ENCODE results near the gene KRT78. TPM values are rescaled to one million over a fixed set of nuclear protein-coding genes. Genes with fewer than 3 reads are reported as not detected.

Gene KRT78
- total RNA-seq, 1 donor from 2014 or later: not detected

DNA sequence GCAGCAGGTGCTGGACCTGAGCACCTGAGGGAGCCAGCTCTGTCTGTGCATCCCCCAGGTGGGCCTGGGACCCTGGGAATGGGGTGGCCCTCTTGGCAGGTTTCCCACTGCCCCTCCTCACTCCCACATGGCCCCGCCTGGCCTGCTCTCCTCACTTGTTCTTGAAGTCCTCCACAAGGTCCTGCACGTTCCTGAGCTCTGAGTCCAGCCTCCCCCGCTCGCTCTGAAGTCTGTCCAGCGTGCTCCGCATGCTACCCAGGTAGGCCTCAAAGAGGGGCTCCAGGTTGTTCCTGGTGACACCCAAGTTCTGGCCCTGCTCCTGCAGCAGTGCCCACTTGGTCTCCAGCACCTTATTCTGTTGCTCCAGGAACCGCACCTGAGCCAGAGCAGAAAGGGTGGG, 17.5 kb downstream of the KRT78 start:
- no peak overlapping the region for H3K4me3 ChIP-seq
- intact Hi-C loops (cut with DNase I): no loop called here
- H3K27ac ChIP-seq: no peak overlapping the region
- H3K27me3 ChIP-seq: no peaks in the 10 kb centered on the region
- H3K36me3 ChIP-seq: no peaks in the 10 kb centered on the region
- H3K4me1 ChIP-seq: no peaks in the 10 kb centered on the region
- no peaks in the 10 kb centered on the region for H3K9me3 ChIP-seq
- TF ChIP-seq, protein P1, sequence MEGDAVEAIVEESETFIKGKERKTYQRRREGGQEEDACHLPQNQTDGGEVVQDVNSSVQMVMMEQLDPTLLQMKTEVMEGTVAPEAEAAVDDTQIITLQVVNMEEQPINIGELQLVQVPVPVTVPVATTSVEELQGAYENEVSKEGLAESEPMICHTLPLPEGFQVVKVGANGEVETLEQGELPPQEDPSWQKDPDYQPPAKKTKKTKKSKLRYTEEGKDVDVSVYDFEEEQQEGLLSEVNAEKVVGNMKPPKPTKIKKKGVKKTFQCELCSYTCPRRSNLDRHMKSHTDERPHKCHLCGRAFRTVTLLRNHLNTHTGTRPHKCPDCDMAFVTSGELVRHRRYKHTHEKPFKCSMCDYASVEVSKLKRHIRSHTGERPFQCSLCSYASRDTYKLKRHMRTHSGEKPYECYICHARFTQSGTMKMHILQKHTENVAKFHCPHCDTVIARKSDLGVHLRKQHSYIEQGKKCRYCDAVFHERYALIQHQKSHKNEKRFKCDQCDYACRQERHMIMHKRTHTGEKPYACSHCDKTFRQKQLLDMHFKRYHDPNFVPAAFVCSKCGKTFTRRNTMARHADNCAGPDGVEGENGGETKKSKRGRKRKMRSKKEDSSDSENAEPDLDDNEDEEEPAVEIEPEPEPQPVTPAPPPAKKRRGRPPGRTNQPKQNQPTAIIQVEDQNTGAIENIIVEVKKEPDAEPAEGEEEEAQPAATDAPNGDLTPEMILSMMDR (IDR thresholded peaks at IDR 0.05): no peak
- DNase-seq (peak; percentile 53), ATAC-seq (no peak)

GRCh38 chr12:52829986-52830770, 18.6 kb downstream of the KRT78 start:
- H3K9me3 ChIP-seq: no peaks in the 10 kb centered on the region
- TF ChIP-seq, protein P1 (IDR thresholded peaks at IDR 0.05): no peak
- H3K4me1 ChIP-seq: no peaks in the 10 kb centered on the region

GRCh38 chr12:52828591-52829021, 20.2 kb downstream of the KRT78 start:
- Histone ChIP-seq H3K4me1 (no peaks in the 10 kb centered on the region), H3K9me3 (no peaks in the 10 kb centered on the region), H3K4me3 (no peak overlapping the region), H3K36me3 (no peaks in the 10 kb centered on the region), H3K27me3 (peaks cover under 1% of the 10 kb centered on the region), H3K27ac (no peak overlapping the region)
- intact Hi-C loops (cut with DNase I): no loop called here
- TF ChIP-seq, protein P1 (IDR thresholded peaks at IDR 0.05): no peak
- DNase-seq (no peak), ATAC-seq (peak; percentile 41)

More at GRCh38 chr12:52829986-52830770, 18.6 kb downstream of the KRT78 start:
- no peaks in the 10 kb centered on the region for H3K36me3 ChIP-seq
- no peak overlapping the region for H3K27ac ChIP-seq
- ATAC-seq (peak; percentile 30), DNase-seq (no peak)
- H3K27me3 ChIP-seq: no peaks in the 10 kb centered on the region
- H3K4me3 ChIP-seq: no peak overlapping the region
- intact Hi-C loops (cut with DNase I): no loop called here

GRCh38 chr12:52828156-52828555, 20.6 kb downstream of the KRT78 start:
- Histone ChIP-seq H3K27me3 (peaks cover 5% of the 10 kb centered on the region), H3K9me3 (no peaks in the 10 kb centered on the region), H3K4me1 (no peaks in the 10 kb centered on the region), H3K36me3 (no peaks in the 10 kb centered on the region), H3K27ac (no peak overlapping the region), H3K4me3 (no peak overlapping the region)
- no peak for ATAC-seq
- TF ChIP-seq, protein P1 (IDR thresholded peaks at IDR 0.05): no peak
- intact Hi-C loops (cut with DNase I): no loop called here
- no peak for DNase-seq

DNA sequence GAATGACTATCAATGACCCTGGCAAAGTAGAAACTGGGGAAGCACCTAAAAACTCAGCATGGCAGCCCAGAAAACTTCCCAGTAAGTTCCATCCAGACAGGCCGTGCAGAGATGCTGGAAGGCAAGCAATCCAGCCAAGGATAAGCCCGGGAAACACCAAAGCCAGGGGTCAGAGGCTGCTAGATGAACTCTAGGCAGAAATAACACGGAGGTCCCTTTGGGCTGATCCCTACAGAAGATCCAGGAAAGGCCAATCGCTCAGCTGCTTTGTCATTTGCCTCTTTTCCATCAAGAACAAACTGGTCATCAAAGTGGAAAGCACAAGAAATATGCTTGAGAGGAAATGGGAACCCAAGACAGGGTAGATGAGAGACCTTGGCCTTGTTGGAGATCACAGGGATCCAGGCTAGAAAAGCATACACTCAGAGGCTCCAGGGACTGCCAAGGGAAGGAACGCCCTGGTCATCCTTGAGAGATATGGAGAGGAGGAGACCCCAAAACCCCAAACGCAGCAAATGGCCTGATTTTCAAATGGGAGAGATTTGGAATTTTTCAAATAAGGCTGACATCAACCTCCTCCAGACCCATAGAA, 21.2 kb downstream of the KRT78 start:
- intact Hi-C loops (cut with DNase I): no loop called here

More for the DNA sequence above, 21.2 kb downstream of the KRT78 start:
- ATAC-seq (no peak), DNase-seq (no peak)
- peaks cover 7% of the 10 kb centered on the region for H3K27me3 ChIP-seq
- no peaks in the 10 kb centered on the region for H3K36me3 ChIP-seq
- no peaks in the 10 kb centered on the region for H3K9me3 ChIP-seq
- H3K4me1 ChIP-seq: no peaks in the 10 kb centered on the region
- no peak overlapping the region for H3K27ac ChIP-seq
- TF ChIP-seq, protein P1 (IDR thresholded peaks at IDR 0.05): no peak
- no peak overlapping the region for H3K4me3 ChIP-seq
